RKO (cell line): ENCODE measurements around the gene OR14A16.

Experiments used
- DNase-seq: peaks from one replicate; pipeline ENCODE4 v3.0.0-alpha.2; 2016; ENCODE audit warnings: low spot score

The OR14A16 gene, protein sequence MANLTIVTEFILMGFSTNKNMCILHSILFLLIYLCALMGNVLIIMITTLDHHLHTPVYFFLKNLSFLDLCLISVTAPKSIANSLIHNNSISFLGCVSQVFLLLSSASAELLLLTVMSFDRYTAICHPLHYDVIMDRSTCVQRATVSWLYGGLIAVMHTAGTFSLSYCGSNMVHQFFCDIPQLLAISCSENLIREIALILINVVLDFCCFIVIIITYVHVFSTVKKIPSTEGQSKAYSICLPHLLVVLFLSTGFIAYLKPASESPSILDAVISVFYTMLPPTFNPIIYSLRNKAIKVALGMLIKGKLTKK

DNA sequence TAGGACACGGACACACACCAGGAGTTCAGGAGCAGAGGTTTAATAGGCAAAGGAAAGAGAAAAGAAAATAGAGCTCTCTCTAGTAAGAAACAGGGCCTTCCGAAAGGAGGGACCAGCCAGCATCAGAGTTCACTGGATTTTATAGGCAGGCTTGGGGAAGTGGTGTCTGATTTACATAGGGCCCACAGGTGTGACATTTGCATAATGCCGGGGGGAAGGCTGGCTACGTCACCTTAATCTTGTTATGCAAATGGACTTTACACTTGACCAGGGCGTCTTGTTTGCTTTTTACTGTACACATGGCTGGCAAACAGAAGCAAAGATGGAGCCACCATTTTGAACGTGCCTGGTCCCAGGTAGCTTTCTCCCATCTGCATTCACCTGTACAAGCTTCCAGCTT is at the start of gene OR14A16:
TSS of gene OR14A16 (minus strand) at position 97 of the 400 bp plus-strand sequence. CDS start 8,390 bp downstream, outside the sequence.
- DNase-seq, result no peak

DNA sequence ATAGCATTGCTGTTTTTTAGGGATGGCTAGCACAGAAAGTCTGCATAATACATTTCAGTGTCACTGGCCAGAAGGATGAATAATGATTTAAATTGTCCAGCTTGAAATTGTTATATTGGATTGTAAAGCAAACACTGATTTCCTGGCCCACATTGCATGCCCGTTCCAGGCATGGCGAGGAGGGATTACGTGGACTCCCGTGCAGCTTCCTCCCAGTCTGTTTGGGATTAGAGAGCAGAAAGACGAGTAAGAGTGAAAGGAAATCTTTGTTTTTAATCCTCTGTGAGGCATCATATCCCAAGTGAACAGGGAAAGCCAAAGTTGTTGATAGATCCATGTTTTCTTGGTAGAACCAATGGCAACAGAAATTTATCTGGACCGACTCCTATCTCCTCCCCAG is 41.5 kb upstream of the OR14A16 start:
- no peak for DNase-seq

DNA sequence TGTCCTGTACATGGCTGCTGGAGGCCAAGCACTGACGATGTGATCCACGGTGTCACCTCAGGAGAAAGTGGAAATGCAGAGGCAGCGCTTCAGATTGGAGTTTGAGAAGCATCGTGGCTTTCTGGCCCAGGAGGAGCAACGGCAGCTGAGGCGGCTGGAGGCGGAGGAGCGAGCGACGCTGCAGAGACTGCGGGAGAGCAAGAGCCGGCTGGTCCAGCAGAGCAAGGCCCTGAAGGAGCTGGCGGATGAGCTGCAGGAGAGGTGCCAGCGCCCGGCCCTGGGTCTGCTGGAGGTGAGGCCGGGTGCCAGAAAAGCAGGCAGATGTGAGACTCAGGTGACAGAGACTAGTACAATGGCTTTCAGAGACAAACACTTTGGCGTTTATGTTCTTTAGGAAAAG is 40.7 kb upstream of the OR14A16 start:
- no peak for DNase-seq

DNA sequence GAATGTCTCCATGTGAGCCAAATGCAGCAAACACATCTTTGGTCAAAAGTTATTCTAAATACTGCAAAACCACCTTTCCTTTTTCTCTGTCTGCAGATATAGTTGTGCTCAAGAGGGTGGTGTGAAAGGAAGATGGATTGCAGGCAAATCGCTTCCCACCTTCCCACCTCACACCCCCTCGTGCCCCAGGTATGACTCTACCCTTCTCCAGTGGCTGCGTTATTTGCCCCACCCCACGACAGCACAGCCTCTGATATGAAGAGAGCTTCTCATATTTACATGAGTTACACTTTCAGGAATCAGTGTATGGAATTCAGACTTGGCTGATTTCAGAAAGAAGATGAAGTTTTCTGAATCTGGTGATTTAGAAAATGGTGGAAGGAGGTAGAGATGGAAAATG is 38.8 kb upstream of the OR14A16 start:
- DNase-seq, result no peak

DNA sequence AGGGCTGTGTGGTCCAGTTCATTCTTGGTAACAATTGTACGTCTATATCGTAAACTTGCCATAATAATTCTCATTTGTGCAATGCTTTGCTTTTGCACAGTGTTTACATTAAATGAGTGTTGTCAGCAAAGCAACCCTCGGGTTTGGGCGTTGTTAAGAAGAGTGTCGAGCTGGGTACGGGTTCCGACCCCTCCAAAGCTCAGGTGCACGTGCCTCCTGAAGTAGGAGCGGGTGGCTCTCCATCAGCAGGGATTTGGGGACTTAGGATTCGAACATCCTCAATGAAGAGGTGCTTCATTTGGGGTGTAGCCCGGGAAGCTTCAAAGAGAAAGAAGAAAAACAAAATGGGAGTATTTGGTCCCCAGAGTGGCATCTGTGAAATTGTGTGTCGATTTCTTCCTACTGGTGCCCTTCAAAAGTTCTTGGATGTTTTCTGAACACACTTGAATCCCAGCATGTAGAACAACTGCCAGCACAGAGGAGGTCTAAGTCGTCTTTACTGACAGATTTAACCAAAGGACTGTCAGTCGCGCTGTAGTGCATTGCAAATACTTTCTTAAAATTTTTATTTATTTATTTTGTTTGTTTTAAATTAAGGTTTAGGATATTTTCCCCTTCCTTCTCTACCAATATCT is 34.2 kb upstream of the OR14A16 start:
- DNase-seq, result no peak

DNA sequence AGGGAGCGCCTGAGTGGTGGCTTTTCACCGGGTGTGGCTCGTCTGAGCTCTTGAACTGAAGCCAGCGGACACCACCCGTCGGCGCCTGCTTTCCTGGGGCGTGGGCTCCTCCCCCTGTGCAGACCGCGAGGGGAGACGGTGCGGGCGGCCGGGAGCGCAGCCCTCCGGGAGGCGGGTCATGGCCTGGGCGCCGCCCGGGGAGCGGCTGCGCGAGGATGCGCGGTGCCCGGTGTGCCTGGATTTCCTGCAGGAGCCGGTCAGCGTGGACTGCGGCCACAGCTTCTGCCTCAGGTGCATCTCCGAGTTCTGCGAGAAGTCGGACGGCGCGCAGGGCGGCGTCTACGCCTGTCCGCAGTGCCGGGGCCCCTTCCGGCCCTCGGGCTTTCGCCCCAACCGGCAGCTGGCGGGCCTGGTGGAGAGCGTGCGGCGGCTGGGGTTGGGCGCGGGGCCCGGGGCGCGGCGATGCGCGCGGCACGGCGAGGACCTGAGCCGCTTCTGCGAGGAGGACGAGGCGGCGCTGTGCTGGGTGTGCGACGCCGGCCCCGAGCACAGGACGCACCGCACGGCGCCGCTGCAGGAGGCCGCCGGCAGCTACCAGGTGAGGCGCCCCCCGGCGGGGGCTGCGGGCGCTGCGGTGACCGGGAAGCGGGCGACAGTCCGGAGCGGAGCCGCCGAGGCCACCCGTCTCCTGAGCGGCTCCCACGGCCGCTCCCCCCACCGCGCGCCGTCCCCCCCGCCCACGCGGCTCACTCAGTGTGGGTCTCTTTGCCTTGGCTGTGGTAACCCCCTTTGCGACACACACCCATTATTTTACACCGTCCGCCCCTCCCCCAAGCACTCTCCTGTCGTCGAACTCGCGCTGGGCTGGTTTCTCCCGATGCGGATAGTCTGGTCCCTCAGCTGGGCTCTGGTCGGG is 33.4 kb upstream of the OR14A16 start, which contains the start of gene TRIM58:
TSS of gene TRIM58 (plus strand) at position 119 of the 916 bp plus-strand sequence. CDS start at position 179, 60 bp downstream.
- DNase-seq, result no peak

DNA sequence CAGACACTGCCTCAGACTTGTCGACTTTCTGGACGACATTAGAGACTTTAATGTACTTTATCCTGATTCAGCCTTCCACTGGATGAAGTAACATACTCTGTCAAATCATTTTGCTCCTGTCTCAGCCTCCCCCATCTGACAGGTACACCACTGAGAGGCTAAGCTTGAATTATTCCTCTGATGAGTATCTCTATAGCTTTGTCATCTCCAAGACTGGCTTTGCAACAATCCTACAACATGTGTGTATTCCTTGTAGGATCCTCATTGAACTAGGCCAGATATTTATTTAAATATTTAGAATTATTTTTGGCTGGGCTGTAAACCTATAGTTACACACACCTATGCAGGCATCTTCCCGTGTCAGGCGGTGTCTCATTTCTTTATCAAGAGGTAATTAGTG is 32.0 kb upstream of the OR14A16 start:
- no peak for DNase-seq

DNA sequence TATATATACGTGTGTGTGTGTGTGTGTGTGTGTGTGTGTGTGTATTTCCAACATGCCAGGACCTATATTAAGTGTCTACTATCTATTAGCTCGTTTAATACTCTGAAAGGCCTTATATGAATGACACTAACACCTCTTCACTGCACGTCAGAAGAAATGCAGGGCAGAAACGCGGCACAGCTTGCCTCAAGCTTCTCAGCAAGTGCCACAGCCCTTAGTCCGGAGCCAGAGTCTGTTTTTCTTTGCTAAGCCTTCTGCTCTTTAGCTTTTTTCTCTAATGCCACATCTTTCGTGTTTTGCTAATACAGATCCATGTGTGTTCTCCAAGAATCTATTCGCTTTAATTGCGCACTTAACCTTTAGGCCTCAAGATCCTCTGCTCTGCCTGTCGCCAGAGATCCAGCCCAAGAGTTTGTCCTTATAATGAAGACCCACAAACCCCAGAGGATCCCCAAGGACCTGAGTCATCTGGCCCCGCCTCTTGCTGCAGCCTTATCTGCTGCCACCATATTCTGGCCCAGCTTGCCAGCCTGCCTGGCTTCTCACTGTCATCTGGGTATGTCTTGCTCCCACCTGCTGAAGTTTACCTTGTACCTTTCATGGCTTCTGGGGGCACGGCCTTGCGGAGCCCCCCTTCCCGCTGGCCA is 31.1 kb upstream of the OR14A16 start:
- no peak for DNase-seq

DNA sequence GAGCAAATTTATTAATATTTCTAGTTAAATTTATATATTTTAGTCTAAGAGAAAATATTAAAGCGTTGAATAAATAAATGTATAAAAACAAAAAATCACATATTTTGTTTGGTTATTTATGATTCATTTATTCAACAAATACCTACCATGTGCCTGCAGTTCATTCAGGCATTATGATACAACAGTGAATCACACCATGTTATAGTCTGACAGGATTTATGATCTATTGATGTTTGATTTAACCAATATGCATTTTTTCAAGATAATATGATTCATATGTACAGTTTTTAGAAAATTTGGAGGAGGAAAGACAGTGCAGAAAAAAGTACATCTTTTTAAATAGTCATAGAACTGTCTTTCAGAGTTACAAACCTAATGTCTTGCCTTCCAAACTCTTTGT is 25.7 kb upstream of the OR14A16 start:
- no peak for DNase-seq

DNA sequence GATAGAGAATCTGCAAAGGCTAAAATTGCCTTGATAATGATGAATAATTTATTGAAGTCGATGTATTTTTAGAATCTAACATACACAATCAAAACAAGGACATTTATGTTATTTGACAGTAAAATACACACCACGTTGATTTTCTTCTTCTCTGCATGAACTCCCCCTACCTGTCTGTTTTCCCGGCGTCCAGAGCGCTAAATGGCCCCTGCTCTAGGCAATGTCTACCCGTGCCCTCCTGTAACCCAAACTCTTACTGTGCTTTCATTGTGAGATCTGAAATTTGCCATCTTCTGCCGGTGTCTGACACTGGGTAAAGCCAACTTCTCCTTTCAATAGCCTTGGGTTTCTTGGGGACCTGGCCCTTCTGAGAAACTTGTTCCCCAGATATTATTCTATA is 24.4 kb upstream of the OR14A16 start:
- no peak for DNase-seq

DNA sequence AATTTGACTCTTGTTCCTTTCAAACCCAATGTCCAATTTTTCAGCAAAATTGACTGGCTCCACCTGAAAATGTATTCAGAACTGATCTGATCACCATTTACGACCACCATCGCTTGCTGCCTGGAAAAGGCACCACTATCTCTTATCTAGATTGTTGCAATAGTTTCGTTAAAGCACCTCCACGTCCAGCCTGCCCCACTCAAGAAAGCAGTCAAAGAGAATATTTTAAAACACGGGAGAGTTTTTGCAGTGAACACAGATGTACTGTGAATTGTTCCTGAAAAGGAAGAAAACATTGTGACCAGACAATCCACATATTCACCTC is 21.7 kb upstream of the OR14A16 start:
- no peak for DNase-seq

DNA sequence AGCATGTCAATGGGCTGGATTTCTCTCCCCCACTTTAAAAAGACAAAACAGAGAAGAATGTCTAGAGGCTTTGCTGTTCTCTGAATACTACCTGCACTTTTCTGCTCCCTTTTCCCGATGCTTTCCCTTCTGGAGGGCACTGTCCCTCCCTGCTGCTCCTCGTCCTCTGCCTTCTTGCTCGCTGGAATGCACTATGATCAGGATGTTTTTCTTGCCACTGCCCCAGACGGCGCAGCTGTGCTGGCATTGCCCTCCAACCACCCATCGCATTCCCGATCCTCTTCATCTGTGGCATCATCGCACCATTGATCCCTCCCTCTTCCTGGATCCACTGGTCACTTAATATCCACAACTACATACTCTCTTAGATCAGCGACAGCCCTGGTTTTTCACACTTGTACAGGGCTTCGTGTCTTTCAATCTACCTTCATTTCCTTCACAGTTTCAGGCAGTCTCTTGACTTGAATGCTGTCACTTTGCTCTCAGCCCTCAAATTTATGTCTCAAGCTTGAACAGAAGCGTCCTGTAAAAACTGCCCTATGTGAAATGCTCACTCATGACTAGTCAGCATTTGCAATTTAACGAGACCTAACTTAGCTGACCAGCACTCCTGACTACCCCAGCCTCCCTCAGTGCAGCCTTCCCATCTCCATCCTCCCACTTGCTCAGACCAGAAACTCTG is 21.2 kb upstream of the OR14A16 start:
- DNase-seq, result no peak

DNA sequence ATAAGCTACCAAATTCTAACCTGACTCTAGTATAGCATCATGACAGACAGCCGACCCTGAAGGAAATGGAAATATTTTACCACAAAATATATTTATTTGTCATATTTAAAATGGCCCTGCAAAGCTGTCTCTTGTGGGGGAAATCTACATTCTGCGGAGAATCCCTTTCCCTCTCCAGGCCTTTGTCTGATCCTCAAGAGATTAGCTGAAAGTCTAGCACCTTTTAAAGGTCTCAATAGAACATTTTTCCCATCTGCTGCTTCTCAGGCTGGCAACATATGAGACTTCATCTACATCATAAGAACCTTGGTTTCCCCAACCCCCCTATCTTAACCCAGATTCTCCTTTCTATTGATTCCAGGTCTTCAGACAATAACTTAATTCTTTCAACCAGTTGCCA is 19.5 kb upstream of the OR14A16 start:
- no peak for DNase-seq

DNA sequence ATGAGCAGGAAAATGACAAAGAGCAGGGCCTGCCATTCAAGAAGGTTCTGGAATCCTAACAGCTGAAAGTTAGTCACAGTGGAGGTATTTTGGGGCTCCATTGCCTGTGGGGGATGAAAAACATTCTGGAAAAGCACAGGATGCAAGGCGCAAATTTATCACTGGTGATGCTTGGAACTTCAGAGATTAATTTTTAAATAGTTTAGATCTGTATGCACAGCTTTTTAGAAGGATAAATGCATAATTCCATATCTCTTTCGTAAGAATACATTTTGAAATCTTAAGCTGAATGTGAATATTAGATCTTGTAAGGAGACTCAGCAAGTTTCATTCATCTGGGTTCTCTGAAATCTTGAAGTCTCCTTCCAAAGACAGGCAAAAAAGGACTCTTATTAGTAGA is 17.9 kb upstream of the OR14A16 start, which contains the start of gene OR11L1:
TSS of gene OR11L1 (minus strand) at position 101 of the 400 bp plus-strand sequence. CDS start at position 101, 0 bp downstream.
- DNase-seq, result no peak

DNA sequence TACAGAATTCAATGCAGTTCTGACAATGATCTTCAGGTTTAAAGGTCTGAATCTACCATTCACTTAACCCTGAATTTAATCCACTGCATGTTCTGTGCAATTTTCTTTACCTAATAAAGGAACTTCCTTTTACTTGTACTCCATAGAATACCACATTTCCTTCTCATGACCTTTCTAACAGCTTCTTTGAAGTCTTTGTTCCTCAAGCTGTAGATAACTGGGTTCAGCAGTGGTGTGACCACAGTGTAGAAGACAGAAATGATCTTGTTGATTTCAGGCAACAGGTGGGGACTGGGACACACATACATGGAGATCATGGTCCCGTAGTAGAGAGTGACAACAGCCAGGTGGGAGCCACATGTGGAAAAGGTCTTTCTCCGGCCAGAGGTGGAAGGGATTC is 16.9 kb upstream of the OR14A16 start:
- no peak for DNase-seq

DNA sequence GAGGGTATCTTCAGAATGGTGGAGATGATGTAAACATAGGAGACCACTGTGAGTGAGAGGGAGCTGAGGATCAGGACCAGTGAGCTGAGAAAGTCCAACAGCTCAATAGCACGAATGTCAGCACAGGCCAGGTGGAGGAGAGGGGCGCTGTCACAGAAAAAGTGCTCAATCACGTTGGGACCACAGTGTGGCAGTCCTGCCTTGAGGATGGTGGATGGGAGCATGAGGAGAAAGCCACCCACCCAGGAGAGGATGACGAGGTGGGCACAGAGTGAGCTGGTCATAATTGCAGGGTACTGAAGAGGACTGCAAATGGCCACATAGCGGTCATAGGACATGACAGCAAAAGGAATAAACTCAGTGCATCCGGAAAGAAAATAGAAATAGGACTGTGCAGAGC is 9.7 kb upstream of the OR14A16 start:
- DNase-seq, result no peak

DNA sequence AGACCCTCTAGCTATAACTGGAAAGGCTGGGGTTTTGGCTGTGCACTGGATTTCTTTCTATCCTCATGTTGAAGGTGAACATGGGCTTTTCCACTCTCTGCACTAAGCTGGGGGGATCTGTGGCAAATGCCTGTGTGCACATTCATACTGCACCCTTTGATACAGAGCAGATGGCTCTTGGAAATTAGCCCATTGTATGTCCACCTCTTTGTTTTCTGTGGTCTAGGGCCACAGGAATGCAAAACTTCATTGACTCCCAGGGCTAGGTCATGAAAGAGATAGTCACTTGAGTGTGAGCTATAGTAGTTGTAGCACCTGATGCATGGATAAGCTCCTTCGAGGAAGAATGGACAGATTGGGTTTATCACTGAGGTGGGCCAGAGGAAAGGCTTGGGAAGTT is 5.7 kb upstream of the OR14A16 start:
- DNase-seq, result no peak

DNA sequence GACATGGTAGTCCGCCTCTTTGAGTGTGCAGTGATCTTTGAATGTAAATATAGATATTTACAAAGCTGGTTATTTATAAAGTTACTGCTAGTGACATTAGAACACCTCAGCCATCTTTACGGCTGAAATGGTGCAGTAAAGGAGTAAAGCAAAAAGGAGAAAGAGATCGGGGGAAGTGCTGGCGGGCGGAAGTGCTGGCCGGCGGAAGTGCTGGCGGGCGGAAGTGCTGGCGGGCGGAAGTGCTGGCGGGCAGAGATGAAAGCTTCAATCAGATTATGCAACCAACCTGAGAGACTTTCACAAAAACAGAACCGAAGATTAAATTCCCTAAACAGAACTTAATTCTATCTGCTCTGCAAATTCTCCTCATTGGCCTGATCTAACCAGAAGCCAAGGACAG is 1.4 kb upstream of the OR14A16 start:
- DNase-seq, result no peak

DNA sequence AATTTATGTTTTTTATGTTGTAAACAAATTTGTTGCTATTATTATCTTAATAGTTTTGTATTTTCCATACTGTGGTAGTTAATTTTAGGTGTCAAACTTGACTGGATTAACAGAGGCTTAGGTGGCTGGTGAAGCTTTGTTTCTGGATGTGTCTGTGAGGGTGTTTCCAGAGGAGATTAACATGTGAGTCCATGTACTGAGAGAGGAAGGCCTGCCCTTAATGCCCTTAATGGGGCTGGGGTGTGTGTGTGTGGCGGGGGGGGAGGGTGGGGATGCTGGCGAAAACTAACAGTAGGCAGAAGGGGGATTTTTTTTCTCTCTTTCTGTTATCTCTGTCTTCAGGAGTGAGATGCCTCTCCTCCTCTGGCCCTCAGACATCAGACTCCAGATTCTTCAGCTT is 1.9 kb downstream of the OR14A16 start:
- no peak for DNase-seq

DNA sequence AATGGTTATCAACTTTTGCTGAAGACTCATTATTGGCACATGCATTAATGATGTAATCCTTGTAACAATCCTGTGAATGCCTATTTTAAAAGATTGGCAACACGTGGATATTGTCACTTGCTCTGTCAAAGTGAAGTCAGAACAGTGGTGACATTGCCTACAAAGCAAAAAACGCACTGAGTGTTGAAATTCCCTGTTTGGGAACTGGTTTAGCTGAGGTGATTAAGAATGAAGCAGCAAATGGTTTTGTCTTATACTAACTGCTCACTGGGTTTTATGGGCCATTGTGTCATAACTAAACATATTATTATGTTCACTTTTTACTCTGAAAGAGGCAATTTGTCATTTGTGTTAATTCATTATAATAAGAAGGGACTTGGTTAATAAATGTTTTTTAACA is 11.3 kb downstream of the OR14A16 start:
- no peak for DNase-seq

DNA sequence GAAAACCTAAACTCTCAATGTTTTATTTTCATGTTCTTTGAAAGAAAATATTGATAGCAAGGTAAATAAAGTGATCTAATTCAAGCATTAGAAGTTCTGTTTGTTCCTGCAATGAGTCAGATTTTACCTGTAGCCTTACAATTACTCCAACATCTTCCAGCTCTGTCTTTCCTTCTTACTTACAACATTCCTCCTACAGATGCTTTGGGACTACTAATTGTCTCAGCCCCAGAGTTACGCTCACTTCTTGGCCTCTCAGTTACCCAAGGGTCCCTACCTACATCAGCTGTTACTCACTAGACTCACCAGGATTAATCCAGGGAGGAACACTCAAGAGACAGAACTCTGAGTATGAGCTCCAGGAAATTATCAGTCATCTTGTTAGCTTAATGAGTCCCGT is 26.4 kb downstream of the OR14A16 start:
- DNase-seq, result no peak

DNA sequence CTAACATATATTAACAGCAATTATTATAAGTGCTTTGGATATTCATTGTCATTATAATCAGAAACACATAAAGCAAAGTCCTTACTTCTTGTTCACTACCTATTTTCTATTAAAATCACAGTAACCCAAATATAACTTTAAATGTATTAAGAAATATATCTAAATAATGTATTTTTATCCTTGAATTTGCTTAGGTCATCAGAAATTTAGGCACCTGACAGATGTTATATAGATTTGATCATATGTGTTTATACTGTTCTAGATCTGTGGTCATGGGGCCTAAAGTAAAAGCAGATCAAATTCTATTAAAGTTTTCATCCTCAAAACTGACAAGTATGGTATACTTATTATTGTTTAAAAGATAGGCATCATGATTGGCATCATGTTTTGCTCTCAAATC is 54.3 kb downstream of the OR14A16 start:
- no peak for DNase-seq
